ENCODE measurements around the gene DNM3.

Gene DNM3

DNA sequence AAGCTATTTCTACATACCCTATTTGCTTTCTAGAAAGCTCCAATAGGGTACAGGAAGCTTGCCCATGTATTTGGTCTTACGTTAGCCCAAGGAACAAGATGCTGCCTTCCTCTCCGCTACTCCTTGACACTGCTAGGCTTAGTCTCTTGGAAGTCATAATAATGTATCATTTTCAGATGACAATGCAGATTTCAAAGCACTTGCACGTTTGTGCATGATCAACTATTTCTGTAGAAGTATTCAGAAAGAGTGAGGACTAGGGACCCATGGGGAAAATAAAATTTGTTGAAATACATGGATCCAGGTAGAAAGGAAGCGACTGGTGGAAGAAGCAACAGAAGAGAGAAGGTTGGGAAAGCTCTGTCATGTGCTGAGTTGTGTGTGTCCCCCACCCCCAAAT is 367.3 kb downstream of the DNM3 start:
- in situ Hi-C loops (cut with MboI; ENCODE audit: low pct_unique_long_range_greater_than_20kb, low sequenced_read_pairs, unreplicated experiment): no loop called here
- no peak for DNase-seq (ENCODE audit: low spot score)
- TF ChIP-seq, protein P1, sequence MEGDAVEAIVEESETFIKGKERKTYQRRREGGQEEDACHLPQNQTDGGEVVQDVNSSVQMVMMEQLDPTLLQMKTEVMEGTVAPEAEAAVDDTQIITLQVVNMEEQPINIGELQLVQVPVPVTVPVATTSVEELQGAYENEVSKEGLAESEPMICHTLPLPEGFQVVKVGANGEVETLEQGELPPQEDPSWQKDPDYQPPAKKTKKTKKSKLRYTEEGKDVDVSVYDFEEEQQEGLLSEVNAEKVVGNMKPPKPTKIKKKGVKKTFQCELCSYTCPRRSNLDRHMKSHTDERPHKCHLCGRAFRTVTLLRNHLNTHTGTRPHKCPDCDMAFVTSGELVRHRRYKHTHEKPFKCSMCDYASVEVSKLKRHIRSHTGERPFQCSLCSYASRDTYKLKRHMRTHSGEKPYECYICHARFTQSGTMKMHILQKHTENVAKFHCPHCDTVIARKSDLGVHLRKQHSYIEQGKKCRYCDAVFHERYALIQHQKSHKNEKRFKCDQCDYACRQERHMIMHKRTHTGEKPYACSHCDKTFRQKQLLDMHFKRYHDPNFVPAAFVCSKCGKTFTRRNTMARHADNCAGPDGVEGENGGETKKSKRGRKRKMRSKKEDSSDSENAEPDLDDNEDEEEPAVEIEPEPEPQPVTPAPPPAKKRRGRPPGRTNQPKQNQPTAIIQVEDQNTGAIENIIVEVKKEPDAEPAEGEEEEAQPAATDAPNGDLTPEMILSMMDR (IDR thresholded peaks at IDR 0.05; ENCODE audit: extremely low read depth, insufficient read depth, missing control alignments): no peak

DNA sequence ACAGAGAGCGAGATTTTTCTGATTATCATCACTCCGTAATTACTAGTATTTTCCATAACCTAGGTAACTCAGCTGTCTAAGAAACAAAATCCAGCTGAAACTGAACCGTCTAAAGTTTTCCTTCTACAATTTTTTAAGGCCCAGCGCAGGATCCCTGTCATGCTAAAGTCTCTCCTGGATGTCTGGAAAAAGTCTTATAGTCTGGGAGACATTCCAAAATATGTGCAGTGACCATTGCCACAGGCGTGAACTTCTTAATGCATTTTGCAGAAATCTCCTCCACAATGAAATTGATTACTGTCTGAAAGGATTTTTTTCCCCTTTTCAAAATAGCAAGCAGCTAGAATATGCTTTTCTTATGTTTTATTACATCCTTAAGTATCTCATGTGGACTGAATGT is 369.9 kb downstream of the DNM3 start:
- no peak for DNase-seq (ENCODE audit: low spot score)
- TF ChIP-seq, protein P1 (IDR thresholded peaks at IDR 0.05; ENCODE audit: extremely low read depth, insufficient read depth, missing control alignments): no peak
- in situ Hi-C loops (cut with MboI; ENCODE audit: low pct_unique_long_range_greater_than_20kb, low sequenced_read_pairs, unreplicated experiment): no loop called here

DNA sequence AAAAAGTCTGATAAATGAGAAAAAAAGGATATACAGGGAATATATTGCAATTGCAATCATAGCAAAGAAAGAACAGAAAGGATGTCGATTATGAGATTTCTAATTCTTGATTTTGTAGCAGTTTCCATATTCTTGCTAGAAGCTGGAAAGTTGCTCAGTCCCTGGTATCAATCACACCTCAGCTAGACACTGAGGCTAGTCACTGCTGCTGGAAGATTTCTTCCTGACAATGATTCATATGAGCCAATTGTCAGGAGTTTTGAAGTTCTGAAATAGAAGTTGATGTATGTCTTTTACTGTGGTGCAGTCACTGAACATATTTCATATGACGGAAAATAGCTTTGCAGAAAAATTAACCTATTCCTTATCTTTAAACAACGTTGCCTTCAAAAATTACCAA is 370.8 kb downstream of the DNM3 start:
- DNase-seq (ENCODE audit: low spot score): no peak
- in situ Hi-C loops (cut with MboI; ENCODE audit: low pct_unique_long_range_greater_than_20kb, low sequenced_read_pairs, unreplicated experiment): no loop called here
- TF ChIP-seq, protein P1 (IDR thresholded peaks at IDR 0.05; ENCODE audit: extremely low read depth, insufficient read depth, missing control alignments): no peak

DNA sequence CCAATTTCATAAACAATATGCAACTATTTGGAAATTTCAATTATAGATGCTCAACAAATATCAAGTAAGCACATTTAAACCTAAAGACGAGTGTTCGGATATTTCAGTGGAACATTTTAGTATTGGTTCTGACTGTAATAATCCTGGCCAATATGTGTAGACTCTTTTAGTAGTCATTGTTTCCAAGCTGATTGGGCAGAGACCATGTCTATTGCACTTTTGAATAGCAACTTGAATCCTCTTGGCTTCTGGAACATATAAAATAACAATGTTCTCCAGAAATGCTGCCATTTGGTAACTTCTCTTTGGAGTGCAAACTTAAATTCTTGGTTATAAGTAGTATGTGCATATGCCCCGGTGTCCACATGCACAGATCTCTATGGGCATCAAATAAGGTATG is 373.7 kb downstream of the DNM3 start:
- in situ Hi-C loops (cut with MboI; ENCODE audit: low pct_unique_long_range_greater_than_20kb, low sequenced_read_pairs, unreplicated experiment): no loop called here
- TF ChIP-seq, protein P1 (IDR thresholded peaks at IDR 0.05; ENCODE audit: extremely low read depth, insufficient read depth, missing control alignments): no peak
- DNase-seq (ENCODE audit: low spot score): no peak

DNA sequence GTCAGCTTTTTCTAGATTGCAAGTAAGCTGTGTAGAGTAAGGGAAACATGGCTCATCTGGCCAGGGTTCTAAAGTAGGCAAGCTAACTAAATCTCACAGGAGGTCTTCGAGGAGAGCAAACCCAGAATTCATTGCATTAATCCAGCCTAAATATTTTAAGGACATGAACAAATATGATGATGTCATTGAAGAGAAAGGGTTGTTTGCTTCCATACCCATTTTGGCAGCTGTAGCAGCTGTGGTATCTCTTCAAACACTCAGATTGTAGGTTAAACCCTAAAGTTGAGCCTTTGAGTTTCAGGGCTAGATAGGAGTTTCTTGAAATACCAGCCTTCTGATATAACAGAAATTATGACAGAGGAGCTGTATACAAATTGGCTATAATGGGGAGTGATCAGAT is 378.7 kb downstream of the DNM3 start:
- TF ChIP-seq, protein P1 (IDR thresholded peaks at IDR 0.05; ENCODE audit: extremely low read depth, insufficient read depth, missing control alignments): no peak
- DNase-seq (ENCODE audit: low spot score): no peak
- in situ Hi-C loops (cut with MboI; ENCODE audit: low pct_unique_long_range_greater_than_20kb, low sequenced_read_pairs, unreplicated experiment): no loop called here

DNA sequence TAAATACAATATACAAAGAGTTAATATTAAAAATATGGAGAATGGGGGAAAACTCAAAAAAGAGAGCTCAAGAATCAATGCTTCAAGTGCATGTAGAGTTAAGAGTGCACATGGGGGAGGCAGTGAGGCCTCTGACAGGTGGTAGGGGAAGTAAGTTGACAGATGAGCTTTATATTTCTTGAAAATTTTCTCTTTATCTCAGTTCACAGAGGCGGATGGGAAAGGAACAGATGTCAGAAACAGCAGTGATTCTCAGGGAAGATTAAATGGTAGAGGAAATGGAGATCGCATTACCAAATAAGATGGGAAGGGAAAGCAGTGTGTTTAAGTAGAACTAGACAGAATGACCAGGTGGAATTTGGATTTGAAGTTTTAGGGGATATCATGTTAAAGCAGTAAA is 379.1 kb downstream of the DNM3 start:
- in situ Hi-C loops (cut with MboI; ENCODE audit: low pct_unique_long_range_greater_than_20kb, low sequenced_read_pairs, unreplicated experiment): no loop called here
- TF ChIP-seq, protein P1 (IDR thresholded peaks at IDR 0.05; ENCODE audit: extremely low read depth, insufficient read depth, missing control alignments): no peak
- no peak for DNase-seq (ENCODE audit: low spot score)

DNA sequence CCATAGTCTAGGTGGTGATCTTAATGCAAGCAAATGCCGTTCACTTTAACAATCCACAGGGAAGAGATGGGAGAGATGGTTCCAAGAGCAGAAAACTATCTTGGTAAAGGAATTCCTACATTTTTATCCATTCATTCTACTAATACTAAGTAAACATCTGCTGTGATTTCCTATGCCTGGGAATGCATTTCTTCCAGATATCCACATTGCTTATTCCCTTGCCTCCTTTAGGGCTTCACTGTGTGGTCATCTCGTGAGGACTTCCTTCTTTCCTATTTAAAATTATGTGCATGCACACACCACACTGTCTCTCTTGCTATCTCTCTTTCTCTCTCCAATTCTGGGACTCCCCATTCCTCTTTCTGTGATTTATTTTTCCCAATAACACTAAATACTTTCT is 380.1 kb downstream of the DNM3 start:
- in situ Hi-C loops (cut with MboI; ENCODE audit: low pct_unique_long_range_greater_than_20kb, low sequenced_read_pairs, unreplicated experiment): no loop called here
- TF ChIP-seq, protein P1 (IDR thresholded peaks at IDR 0.05; ENCODE audit: extremely low read depth, insufficient read depth, missing control alignments): no peak
- DNase-seq (ENCODE audit: low spot score): no peak

Data from GM13977 (cell line).